Epithelial cell of esophagus (primary cell): ENCODE results near the gene AHNAK.

ENCODE experiments used
- DNase-seq: peaks from one replicate; pipeline ENCODE4 v3.0.0; 2010; ENCODE audit warnings: low read depth
- H3K4me3 ChIP-seq: 2 replicates; pipeline ENCODE4 v1.5.1; 2011; ENCODE audit warnings: mild to moderate bottlenecking, low read length, control low read depth
- TF ChIP-seq, protein P1 (sequence below): IDR thresholded peaks from 2 replicates; pipeline ENCODE4 v1.5.1; 2011; ENCODE audit warnings: low read depth, mild to moderate bottlenecking, low read length, control low read depth, inconsistent platforms; ENCODE audit not compliant: insufficient read depth; ENCODE audit errors: missing control alignments

The AHNAK gene

DNA sequence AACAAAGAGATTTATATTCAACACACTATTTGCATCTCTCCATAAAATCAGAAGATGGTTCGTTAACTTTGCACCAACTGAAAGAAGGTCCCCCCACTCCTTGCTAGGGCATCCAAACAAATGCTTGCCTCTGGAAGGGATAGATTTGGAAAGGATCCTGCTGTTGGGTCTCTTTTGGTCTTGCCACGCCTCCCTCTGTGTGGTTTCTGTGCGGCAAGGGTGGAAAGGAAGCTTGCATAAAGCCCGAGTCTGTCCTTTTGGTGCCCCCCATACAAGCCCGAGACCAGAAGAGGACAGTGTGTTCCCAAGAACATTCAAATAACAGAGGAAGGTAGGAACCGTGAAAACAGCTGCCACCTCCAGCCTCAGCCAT, 112.7 kb downstream of the AHNAK start:
- no peak overlapping the region for H3K4me3 ChIP-seq
- TF ChIP-seq, protein P1, sequence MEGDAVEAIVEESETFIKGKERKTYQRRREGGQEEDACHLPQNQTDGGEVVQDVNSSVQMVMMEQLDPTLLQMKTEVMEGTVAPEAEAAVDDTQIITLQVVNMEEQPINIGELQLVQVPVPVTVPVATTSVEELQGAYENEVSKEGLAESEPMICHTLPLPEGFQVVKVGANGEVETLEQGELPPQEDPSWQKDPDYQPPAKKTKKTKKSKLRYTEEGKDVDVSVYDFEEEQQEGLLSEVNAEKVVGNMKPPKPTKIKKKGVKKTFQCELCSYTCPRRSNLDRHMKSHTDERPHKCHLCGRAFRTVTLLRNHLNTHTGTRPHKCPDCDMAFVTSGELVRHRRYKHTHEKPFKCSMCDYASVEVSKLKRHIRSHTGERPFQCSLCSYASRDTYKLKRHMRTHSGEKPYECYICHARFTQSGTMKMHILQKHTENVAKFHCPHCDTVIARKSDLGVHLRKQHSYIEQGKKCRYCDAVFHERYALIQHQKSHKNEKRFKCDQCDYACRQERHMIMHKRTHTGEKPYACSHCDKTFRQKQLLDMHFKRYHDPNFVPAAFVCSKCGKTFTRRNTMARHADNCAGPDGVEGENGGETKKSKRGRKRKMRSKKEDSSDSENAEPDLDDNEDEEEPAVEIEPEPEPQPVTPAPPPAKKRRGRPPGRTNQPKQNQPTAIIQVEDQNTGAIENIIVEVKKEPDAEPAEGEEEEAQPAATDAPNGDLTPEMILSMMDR = no peak

DNA sequence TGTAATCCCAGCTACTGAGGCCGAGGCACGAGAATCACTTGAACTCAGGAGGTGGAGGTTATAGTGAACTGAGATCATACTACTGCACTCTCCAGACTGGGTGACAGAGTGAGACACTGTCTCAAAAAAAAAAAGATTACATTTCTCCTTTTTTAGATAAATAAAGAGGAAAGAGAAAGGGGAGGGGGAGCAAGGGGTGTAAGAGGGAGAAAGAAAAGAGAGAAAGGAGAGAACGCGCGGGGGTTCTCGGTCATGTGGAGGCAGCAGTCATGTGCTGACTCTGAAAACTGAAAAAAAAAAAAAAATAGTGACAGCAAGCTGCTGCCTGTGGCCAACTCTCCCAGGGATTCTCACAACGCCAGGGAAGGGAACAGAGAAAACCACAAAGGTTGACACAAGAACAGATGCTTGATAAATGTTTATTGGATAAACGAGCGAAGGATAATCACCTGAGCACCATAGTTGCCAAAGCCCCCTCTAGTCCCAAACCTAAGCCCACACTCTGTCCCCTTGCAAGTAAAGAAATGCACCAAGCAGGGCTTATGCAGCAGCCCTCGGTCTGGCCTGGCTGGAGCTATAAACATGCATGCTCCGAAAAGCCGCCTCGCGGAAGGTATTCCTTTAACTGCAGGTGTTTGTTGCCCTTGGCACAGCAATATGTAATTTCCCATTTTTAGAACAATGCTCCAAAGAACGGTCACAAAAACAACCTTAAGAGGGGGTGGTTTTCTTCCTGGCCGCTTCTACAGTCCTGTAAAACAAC, 113.3 kb downstream of the AHNAK start:
- no peak for DNase-seq
- TF ChIP-seq, protein P1 = no peak
- no peak overlapping the region for H3K4me3 ChIP-seq

More for the DNA sequence above, 112.7 kb downstream of the AHNAK start:
- no peak for DNase-seq

DNA sequence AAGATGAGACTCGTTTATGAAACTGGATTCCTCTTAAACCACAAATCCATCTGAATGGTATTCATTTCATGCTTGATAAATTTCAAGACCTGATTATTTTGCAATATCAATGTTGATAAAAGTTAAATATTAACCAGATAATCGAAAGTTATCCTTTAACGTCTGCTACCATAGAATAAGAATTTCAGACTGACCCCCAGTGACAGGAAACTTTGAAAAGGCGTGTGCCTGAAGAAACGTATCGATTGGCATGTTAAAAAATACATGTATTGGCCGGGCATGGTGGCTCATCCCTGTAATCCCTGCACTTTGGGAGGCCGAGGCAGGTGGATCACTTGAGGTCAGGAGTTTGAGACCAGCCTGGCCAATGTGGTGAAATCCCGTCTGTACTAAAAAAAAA, 113.9 kb downstream of the AHNAK start:
- no peak overlapping the region for H3K4me3 ChIP-seq
- TF ChIP-seq, protein P1 = no peak
- no peak for DNase-seq

- TF ChIP-seq, protein P1 = no peak
- DNase-seq = no peak
- H3K4me3 ChIP-seq = no peak overlapping the region
Measured at GRCh38 chr11:62431171-62431901, 115.3 kb downstream of the AHNAK start.

DNA sequence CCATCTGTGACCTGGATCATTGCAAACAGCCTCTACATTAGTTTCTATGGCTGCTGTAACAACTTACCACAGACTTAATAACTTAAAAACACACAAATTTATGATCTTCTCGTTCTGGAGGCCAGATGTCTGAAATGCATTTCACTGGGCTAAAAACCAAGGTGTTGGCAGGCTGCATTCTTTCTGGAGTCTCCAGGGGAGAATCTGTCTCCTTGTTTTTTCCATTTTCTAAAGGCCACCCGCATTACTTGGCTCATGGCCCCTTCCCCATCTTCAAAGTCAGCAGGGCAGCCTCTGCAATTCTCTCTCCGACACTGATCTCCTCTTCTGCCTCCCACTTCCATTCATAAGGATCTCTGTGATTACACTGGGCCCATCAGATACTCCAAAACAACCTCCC, 116.2 kb downstream of the AHNAK start:
- no peak overlapping the region for H3K4me3 ChIP-seq
- TF ChIP-seq, protein P1 = no peak
- DNase-seq = no peak

DNA sequence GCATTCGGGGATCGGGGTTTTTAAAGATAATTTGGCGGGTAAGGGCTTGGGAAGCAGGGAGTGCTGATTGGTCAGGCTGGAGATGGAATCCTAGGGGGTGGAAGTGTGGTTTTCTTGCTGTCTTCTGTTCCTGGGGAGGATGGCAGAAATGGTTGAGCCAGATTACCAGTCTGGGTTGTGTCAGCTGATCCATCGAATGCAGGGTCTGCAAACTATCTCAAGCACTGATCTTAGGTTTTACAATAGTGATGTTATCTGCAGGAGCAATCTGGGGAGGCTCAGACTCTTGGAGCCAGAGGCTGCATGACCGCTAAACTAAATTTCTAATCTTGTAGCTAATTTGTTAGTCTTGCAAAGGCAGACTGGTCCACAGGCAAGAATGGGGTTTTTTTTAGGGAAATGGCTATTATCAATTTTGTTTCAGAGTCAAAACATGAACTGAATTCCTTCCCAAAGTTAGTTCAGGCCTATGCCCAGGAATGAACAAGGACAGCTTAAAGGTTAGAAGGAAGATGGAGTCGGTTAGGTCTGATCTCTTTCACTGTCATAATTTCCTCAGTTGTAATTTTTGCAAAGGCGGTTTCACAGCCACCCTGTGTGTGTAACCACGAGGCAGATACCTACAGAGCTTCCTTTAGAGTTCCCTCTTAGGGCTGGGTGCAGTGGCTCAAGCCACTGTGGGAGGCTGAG, 117.6 kb downstream of the AHNAK start:
- DNase-seq = no peak
- no peak overlapping the region for H3K4me3 ChIP-seq
- TF ChIP-seq, protein P1 = no peak
